Left lobe of liver (tissue), 2 donors: ENCODE results near the gene RELT. TPM values are rescaled to one million over a fixed set of nuclear protein-coding genes. Genes with fewer than 3 reads are reported as not detected.

Experiments
- ATAC-seq: fragments of 200-7000 bp; cut with Tn5 transposase; one replicate; pipeline ENCODE4 v1.9.1; 2020; ENCODE audit warnings: mild to moderate bottlenecking, moderate library complexity
- DNase-seq: peaks from one replicate; pipeline ENCODE4 v3.0.0-alpha.2; 2020; ENCODE audit warnings: low spot score
- total RNA-seq: library from RNA; stranded (reverse); gene quantifications from one replicate; pipeline ENCODE4 v1.2.1, GENCODE V29; 2021
- donor health status: DM: no; HTN: no; CAD: no; lungs with moderate emphysema.
- donor health status: DM: no; HTN: yes; CAD: no.

The RELT gene
- total RNA-seq, 1 donor from 2014 or later, result 1.4 TPM

- no peak for DNase-seq
These were observed 3.7 kb upstream of the RELT start for GRCh38 chr11:73372375-73372993.

DNA sequence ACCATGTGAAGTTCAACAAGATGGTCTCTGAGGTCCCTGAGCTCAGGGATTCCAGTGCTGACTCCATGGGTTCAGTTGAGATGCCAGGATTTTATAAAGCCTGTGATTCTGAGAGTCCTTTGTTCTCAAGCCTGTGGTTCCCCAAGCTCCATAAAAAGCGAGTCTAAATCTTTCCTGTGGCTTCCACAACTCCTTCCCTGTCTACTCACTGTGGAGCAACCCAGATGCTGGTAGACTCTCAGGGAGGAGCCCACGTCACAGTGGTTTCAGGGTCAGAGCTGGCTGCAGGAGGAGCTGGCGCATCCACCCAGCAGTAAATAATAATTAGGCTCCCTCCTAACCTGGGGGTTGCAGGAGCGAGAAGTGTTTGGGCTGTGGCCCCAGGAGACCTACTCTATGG is 2.0 kb upstream of the RELT start:
- no peak for DNase-seq
- ATAC-seq, result no peak

More at GRCh38 chr11:73372375-73372993, 3.7 kb upstream of the RELT start:
- no peak for ATAC-seq

GRCh38 chr11:73375830-73376159 is 404 bp upstream of the RELT start:
- ATAC-seq (no peak), DNase-seq (no peak)

DNA sequence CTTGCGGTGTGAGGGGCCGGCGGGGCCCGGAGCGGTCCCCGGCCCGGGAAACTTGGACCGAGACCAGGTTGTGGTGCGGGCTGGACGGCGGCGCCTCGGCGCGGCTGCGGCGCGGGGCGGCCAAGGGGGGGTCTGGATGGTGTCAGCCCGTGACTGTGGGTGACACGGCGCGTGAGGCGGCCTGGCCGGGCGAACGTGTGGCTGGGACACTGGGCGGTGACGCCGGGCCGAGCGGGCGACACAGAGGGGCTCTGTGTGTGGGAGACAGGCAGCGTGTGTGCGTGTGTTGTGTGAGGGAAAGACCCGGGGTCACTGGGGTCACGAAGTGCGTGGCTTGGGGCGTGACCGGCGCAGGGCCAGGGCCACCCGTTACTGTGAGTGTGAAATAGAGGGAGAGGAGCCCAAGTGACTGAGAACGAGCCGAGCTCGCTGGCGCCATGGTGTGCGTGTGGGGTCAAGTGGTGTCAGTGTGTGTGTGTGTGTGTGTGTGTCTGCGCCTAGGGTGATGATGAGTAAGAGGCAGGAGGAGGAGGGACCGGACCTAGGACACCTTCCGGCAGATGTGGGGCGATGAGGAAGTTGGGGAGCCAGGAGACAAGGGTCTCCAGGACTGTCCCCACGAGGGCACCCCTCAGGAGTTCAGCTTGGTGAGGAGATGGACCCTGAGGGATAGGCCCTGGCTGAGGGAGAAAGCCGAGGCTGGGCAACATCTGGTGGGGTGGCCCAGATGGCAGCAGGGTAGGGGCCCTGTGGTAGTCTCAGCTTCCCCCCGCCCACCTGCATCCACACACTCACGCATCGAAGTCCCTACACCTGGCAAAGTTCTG is 817 bp downstream of the RELT start:
- DNase-seq (peak; percentile 60), ATAC-seq (peak; percentile 8)

GRCh38 chr11:73379189-73379880 is 3.1 kb downstream of the RELT start:
- DNase-seq (peak; percentile 67), ATAC-seq (peak; percentile 23)

GRCh38 chr11:73380331-73380730 is 4.1 kb downstream of the RELT start:
- ATAC-seq, result no peak
- DNase-seq, result no peak

DNA sequence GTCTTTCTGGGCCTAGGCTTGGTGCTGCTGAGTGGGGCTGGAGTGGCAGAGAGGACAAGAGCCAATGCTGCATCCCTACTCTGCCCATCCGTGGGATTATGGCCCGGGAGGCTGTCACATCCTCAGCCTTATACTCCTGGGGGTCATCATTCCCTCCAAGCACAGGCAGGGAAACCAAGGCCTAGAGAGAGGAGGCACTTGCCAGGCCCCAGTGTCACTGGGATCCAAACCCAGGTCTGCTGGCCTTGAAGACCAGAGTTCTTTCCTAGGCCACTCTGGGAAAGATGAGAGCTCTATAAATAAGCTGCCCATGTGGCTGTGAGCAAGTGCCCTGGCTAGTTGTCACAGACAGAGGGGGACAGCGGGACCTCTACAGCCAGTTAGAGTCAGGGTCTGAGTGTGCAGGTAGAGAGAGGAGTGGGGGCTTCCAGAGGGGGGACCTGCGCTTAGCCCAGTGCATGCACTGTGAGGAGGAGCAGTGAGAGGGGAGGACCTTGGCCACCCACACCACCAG is 4.8 kb downstream of the RELT start:
- DNase-seq, result no peak
- ATAC-seq, result no peak

DNA sequence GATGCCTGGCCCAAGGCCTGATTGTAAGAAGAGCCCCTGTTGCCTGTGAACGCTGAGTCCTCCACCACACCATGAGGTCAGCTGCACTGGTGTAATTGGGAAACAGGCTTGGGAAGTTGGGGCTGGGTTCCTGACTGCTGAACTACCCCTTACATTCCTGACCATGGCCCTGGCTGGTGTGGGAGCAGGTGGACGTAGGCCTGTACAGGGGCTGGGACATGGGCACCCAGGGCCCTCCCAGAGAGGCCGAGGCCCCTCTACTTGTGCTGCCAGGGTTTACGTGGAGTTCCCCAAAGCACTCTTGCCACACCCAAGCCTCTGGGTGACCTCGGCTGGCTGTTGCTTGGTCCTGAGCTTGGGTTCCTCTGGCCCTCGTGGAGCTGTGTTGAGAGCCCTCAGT is 5.4 kb downstream of the RELT start:
- no peak for DNase-seq
- no peak for ATAC-seq

DNA sequence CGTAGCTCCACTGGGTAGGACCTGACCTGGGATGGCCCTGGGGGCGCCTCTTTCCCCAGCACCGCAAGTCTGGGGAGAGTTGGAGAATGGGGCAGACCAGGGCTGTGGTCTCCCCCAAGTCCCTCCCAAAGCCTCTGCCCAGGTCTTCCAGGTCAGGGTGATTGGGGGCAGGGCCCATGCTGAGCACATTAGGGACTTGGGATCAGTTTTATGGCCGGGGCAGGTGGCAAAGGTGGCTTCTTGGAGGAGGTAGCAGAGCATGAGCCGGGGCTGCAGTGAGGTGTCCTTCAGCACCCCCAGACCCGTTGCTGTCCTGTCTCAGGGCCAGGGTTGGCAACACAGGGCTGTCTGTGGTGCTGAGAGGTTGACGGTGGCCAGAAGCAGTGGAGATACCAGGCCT is 6.0 kb downstream of the RELT start:
- DNase-seq (no peak), ATAC-seq (no peak)

GRCh38 chr11:73382747-73383146 is 6.5 kb downstream of the RELT start:
- ATAC-seq (no peak), DNase-seq (no peak)

DNA sequence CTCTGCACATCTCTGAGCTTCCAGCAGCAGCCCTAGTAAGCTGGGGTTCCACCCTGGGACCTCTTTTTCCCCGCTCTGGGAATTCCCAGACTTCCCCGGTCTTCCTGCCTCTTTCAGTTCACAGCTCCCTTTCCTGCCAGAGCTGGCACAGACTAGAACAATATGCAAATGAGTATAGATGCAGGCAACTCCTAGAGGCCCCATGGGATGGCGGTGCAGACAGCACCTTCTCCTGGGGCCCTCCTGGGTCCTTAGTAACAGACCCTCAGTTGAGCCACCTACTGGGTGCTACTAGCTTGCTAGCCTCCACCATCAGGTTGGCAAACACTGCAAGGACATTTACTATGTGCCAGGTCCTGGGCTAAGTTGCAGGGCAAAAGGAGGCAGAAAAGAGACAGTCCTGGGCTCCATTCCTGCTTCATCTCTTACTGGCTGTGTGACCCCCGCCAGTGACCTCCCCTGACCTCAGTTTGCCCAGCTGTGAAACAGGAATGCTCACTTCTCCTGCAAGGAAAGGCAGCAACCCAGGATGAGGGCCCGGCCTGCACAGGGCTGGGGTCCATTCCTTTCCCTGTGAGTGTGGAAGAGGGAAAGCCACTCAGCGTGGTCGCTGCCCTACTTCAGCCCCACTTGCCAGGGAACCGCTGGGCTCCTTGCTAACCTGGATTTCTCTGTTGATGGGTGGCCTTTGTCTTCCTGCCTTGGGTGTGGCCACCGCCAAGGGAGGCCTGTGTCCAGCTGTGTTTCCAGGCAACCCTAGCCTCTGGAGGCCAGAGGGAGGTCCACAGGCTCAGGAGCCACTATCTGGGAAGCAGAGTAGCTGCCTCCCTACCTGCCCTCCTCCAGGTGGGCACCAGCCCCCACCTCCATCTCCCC is 7.3 kb downstream of the RELT start:
- DNase-seq, result no peak
- no peak for ATAC-seq

DNA sequence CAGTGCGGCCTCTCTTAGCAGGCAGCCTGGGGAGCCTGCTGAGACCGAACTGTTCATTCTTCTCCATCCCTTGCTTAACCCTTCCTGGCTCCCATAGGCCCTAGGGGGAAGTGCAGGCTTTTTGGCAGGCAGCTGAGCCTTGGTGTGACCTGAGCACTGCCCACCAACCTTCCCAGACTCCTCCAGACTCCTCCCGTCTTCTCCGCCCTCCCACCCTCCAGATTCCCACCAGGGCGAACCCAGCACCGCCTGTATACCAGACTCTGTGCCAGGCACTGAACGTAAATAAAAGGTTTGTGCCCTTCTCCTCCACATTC is 7.9 kb downstream of the RELT start:
- no peak for ATAC-seq
- no peak for DNase-seq

GRCh38 chr11:73384531-73384871 is 8.3 kb downstream of the RELT start:
- DNase-seq (no peak), ATAC-seq (no peak)

DNA sequence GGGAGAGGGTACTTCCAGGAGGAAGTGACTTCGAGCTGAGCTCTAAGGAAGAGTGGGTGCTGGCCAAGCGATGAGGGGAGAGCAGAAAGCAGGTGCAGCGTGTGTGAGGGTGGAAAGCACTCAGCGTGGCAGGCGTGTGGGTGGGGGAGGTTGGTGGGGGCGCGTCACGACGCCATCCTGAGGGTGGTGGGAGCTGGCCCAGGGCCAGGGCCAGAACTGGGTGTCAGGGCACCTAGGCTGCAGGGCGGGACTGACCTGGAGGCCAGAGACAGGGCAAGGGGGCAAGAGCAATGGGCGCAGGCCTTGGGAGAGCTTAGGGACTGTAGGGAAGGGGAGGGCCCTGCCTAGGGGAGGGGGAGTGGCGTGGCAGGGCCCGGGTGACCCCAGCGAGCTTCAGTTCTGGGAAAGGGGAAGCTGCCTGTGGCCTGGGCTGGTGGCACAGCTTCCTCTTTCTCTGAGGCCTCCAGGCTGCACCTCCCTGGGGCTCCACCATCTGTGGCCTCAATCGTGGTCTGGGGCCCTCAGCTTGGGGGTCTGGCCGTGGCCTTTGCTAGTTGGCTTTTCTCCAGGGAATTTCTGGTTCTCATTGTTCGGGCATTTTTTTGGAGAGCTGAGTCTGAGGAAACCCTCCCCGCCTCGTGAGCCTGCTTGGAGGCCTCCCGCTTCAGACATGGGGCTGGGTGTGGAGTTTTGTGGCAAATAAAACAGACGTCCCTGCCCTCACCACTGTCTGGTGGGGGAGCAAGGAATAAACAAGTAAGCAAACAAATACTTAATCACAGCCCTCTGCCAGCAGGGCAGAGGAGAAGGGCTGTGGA is 8.9 kb downstream of the RELT start:
- no peak for DNase-seq

DNA sequence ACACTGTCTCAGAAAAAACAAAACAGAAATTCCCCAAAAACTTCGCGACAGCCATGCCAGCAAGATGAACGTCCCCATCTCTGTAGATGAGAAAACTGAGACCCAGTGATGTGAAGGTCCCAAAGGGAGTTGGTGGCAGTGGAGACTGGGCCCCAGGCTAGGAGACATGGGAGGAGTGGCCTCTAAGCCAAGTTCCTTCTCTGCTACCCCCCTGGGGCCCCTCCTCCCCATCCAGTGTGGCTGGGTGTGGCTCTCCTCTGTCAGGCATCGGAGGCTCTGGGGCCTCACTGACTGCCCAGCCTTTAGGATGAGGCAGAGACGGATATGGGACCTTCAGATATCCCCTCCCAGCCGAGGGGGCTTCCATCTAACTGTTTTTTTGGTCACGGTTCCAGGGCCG is 9.8 kb downstream of the RELT start:
- ATAC-seq (peak; percentile 27), DNase-seq (no peak)

More for the DNA sequence above, 8.9 kb downstream of the RELT start:
- ATAC-seq, result peak; percentile 33

GRCh38 chr11:73386546-73386945 is 10.3 kb downstream of the RELT start:
- no peak for ATAC-seq
- no peak for DNase-seq

DNA sequence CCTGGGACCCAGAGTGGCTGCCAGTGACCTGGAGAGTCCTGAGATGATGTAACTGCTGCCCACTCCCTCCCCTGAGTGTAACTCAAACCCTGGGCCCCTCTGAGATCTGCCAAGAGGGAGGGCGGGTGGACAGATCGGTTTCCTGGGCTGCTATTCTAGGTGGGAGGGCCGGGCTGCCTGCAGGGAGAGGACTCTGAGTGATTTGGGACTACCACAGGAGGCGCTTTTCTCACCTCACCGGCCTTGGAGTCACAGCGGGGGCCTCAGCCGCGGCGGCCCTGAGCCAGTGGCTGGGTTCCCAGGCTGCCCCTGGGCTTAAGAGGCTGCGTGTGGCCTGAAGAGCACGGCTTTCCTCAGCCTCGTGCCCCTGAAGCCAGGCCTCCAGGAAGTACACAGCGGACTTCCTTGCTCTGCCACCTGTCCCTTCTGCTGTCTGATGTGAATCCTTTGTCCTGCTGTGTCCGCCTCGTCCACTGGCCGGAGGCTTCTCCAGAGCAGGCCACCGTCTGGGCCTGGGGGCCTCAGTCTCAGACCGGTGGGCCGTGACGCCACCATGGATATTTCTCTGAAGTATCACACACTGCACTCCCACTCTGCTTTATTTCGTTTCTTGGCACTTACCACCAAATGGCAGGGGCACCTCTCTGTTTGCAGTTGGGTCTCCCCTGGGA is 11.5 kb downstream of the RELT start:
- ATAC-seq (no peak), DNase-seq (no peak)

DNA sequence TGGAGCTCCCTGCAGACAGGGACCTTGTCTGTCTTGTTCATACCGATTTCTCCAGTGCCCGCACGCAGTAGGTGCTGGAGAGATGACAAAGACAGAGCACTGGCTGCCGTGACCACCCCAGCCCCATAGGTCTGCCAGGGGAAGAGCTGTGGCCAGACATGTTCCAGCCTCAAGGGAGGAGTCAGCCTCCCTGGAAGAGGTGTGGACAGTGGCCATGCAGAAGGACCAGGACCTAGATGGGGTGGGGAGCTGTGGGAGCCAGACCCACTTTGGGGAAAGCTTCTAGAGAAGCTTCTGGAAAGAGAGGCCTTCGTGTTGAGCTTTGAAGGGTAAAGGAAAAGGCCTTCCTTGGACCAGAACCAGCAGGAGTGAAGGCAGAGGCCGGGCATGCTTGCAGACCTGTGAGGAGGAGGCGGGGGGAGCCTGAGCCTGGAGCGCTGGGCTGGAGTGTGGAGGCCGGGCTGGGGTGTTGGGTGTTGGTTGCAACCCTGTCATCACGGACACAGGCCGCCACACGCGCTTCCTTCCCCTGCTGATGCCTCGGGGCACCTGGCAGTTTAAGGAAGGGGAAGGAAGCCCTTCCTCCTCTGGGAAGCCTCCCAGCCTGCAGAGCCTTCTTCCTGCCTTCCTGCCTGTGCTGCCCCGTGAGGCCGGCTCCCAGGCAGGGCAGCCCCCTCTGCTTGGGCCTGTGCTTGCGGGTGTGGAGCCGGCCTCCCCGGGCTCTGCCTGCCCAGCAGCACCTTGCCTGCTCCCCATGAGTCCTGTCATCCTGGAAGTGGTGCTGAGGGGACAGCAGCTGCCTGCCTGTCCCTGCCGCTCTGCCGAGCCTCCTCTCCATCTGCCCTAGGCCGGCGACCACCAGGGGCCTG is 12.3 kb downstream of the RELT start:
- DNase-seq (no peak), ATAC-seq (peak; percentile 21)

- ATAC-seq (no peak), DNase-seq (no peak)
These were observed 12.9 kb downstream of the RELT start for GRCh38 chr11:73389134-73389525.
